ENCODE measurements around the gene PPP1R3E.

The PPP1R3E gene

GRCh38 chr14:23286020-23286901 lies 16.4 kb downstream of the PPP1R3E start, which contains the start of gene HOMEZ:
TSS of gene HOMEZ (minus strand) at chr14:23286132. CDS start at chr14:23285952, 180 bp downstream.
- H3K9me3 ChIP-seq (ENCODE audit: insufficient read depth, low read length), result no peaks in the 10 kb centered on the region
- H2AFZ ChIP-seq (ENCODE audit: low read depth, low read length), result peak within 1 kb of the TSS; percentile 88
- H3K27ac ChIP-seq (ENCODE audit: low read length), result peak within 1 kb of the TSS; percentile 63
- H3K4me3 ChIP-seq (ENCODE audit: low read length), result peak within 1 kb of the TSS; percentile 95
- peaks cover 6% of the 10 kb centered on the region for H3K36me3 ChIP-seq (replicated peaks; ENCODE audit: low read depth, low read length)
- H3K4me2 ChIP-seq (ENCODE audit: low read length), result peak within 1 kb of the TSS; percentile 86
- H3K79me2 ChIP-seq (ENCODE audit: low read length), result peaks cover 24% of the 10 kb centered on the region
- H3K9ac ChIP-seq (ENCODE audit: low read length), result peak within 1 kb of the TSS; percentile 96
- H3K27me3 ChIP-seq (ENCODE audit: low read depth, low read length), result no peaks in the 10 kb centered on the region
- peaks cover 12% of the 10 kb centered on the region for H3K4me1 ChIP-seq (ENCODE audit: low read length)
- peaks cover 2% of the 10 kb centered on the region; the same call in 1 of the 2 replicates for H4K20me1 ChIP-seq (ENCODE audit: insufficient read depth, low read length)
- TF ChIP-seq CTCF (IDR thresholded peaks at IDR 0.05; ENCODE audit: low read depth, low read length) (no peak), EZH2phosphoT487 (IDR thresholded peaks at IDR 0.05; ENCODE audit: low read depth) (no peak)

- peaks cover 24% of the 10 kb centered on the region for H3K79me2 ChIP-seq (ENCODE audit: low read length)
- peaks cover 12% of the 10 kb centered on the region for H3K4me1 ChIP-seq (ENCODE audit: low read length)
- H2AFZ ChIP-seq (ENCODE audit: low read depth, low read length), result peak overlapping the region; percentile 60; the same call in 1 of the 2 replicates
- peaks cover 5% of the 10 kb centered on the region; the same call in 1 of the 2 replicates for H4K20me1 ChIP-seq (ENCODE audit: insufficient read depth, low read length)
- H3K9ac ChIP-seq (ENCODE audit: low read length), result peak overlapping the region; percentile 96
- H3K27ac ChIP-seq (ENCODE audit: low read length), result peak overlapping the region; percentile 63
- H3K27me3 ChIP-seq (ENCODE audit: low read depth, low read length), result no peaks in the 10 kb centered on the region
- H3K4me3 ChIP-seq (ENCODE audit: low read length), result peak overlapping the region; percentile 95
- peak overlapping the region; percentile 77 for H3K4me2 ChIP-seq (ENCODE audit: low read length)
- H3K36me3 ChIP-seq (replicated peaks; ENCODE audit: low read depth, low read length), result peaks cover 9% of the 10 kb centered on the region
- H3K9me3 ChIP-seq (ENCODE audit: insufficient read depth, low read length), result no peaks in the 10 kb centered on the region
- TF ChIP-seq EZH2phosphoT487 (IDR thresholded peaks at IDR 0.05; ENCODE audit: low read depth) (no peak), CTCF (IDR thresholded peaks at IDR 0.05; ENCODE audit: low read depth, low read length) (no peak)
Measured at GRCh38 chr14:23285530-23286019, 17.1 kb downstream of the PPP1R3E start.

- Histone ChIP-seq H3K4me3 (ENCODE audit: low read length) (peak overlapping the region; percentile 95), H3K9ac (ENCODE audit: low read length) (peak overlapping the region; percentile 96), H2AFZ (ENCODE audit: low read depth, low read length) (peak overlapping the region; percentile 60; the same call in 1 of the 2 replicates), H4K20me1 (ENCODE audit: insufficient read depth, low read length) (peaks cover 5% of the 10 kb centered on the region; the same call in 1 of the 2 replicates), H3K79me2 (ENCODE audit: low read length) (peaks cover 24% of the 10 kb centered on the region), H3K36me3 (replicated peaks; ENCODE audit: low read depth, low read length) (peaks cover 9% of the 10 kb centered on the region), H3K9me3 (ENCODE audit: insufficient read depth, low read length) (no peaks in the 10 kb centered on the region), H3K27ac (ENCODE audit: low read length) (peak overlapping the region; percentile 63), H3K27me3 (ENCODE audit: low read depth, low read length) (no peaks in the 10 kb centered on the region), H3K4me2 (ENCODE audit: low read length) (peak overlapping the region; percentile 77), H3K4me1 (ENCODE audit: low read length) (peaks cover 12% of the 10 kb centered on the region)
- TF ChIP-seq EZH2phosphoT487 (IDR thresholded peaks at IDR 0.05; ENCODE audit: low read depth), result no peak
- TF ChIP-seq CTCF (IDR thresholded peaks at IDR 0.05; ENCODE audit: low read depth, low read length), result no peak
Measured at GRCh38 chr14:23284654-23285529, 17.8 kb downstream of the PPP1R3E start.
